A172 (cell line): Measurements from ENCODE around the gene EPRS1. TPM values are rescaled to one million over a fixed set of nuclear protein-coding genes. Genes with fewer than 3 reads are reported as not detected.
"Not testable (repeated sequence)": the region's sequence is repeated elsewhere in the genome, so short reads cannot be mapped to it uniquely, and the experiment has no call there.

ENCODE experiments used
- DNase-seq: peaks from one replicate; pipeline ENCODE4 v3.0.0-alpha.2; 2015; ENCODE audit warnings: low spot score
- total RNA-seq: library from RNA; depleted of rRNA; stranded (reverse); fragments of >200 nt; shearing (Covaris generic); gene quantifications from 2 replicates; pipeline ENCODE4 v1.2.3, GENCODE V29; 2014; rRNA removed

The EPRS1 gene
- total RNA-seq, 1 experiment from 2014 or later: 116 TPM

DNA sequence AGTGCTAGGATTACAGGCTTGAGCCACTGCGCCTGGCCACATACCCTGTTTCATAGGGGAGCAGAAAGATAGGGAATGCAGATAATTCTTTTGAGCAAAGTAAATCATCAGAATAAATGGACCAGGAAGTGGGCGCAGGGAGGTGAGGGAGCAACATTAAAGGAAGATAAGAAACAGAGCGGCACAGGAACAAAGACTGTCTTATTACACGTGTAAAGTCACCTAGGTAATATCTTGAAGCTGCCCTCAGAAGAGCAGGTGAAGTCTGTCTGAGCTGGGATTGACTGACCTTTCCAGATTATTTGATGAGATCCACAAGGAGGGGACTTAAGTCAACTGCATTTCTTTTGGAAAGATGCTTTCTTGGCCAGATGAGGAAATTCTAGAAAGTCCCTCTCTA lies 7.7 kb downstream of the EPRS1 start:
- no peak for DNase-seq

DNA sequence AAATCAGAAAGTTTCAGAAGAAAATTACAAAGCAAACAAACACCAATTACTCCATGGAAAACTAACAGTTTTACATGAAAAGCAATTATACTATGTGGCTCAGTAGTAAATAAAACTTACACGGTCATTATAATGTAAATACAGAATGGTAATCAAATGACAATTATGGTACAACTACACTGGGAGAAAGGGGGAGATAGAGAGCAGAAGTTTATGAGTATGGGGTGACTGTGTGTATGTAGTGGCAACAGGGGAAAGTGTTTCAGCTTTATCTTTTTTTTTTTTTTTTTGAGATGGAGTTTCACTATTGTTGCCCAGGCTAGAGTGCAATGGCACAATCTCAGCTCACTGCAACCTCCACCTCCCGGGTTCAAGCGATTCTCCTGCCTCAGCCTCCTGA lies 8.5 kb downstream of the EPRS1 start:
- not testable (repeated sequence) for DNase-seq

GRCh38 chr1:220032911-220033310 lies 13.4 kb downstream of the EPRS1 start:
- DNase-seq: no peak

- no peak for DNase-seq
Measured at GRCh38 chr1:220031287-220031686, 15.0 kb downstream of the EPRS1 start.

DNA sequence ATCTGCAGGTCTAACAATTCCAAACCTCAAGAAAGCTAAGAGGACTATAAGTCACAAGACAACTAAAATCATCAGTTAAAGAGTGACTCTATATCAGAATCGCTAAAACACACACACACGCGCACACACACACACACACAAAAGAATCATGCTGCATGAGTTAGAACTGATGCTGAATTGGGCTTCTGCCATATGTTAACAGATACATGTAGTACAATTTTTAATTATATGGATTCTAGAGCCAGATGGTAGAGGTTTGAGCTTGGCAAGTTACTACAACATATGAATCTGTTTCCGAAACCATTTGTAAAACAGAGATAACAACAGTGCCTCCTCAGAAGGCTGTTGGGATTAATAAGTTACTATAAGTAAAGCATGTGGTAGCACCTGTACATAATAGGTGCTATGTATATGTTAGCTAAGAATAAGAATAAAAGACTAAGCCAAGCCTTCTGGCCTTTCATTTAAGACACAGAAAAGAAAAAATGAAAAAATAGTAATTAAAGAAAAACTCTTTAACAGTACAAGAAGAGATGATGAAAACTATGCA lies 17.9 kb downstream of the EPRS1 start:
- DNase-seq: no peak

GRCh38 chr1:220019071-220019470 lies 27.2 kb downstream of the EPRS1 start:
- no peak for DNase-seq

DNA sequence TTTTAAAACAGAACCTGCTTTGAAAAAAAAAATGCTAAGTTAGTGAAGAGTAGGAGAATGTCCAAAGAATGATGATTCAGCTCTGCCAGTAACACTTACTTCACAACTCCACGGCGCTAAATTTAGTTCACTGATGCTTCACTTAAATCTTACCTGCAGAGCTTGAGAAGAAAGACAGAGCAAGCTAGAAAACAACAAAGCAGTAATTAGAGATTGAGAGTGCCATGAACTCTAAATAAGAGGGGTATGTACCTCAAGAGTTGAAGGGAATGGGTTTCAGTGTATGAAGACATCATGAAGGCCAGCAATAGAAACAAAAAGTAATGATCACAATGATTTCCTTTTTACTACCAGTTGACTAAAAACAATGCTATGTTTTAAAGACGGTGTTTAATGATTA lies 32.8 kb downstream of the EPRS1 start:
- peak; percentile 47 for DNase-seq

DNA sequence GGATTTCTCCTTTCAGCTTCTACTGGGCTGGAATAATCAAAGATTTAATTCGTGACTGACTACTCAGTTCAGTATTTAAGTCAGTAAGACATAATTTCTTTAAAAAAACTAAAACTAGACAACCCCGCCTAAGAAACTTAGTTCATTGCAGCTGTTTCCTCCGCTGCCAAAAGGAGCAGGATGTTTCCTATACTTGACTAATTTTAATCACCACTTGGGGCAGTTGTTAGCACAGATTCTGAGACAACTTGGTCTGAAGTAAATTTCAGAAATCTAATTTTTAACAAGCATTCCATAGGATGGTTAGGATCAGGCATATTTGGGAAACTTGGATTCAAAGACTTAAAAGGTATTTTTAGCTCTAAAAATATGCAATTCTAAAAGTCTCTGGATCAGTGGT lies 34.0 kb downstream of the EPRS1 start:
- no peak for DNase-seq

- DNase-seq: no peak
Measured at GRCh38 chr1:220011620-220012019, 34.7 kb downstream of the EPRS1 start.

DNA sequence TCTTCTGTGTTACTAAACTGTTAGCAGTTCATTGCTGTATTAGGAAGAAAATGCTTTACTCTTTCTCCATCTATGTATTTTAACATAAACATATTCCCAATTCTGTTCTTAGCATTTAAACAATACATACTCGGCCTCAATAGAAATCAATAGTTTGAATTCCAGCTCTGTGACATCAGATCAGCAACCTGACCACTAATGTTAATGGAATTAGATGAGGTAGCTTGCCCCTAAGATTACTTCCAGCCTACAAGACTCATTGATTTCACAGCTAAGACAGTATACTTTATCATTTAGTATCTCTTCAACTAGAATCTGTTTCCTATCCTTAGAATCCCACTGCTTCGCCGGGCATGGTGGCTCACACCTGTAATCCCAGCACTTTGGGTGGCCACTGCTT lies 38.9 kb downstream of the EPRS1 start:
- DNase-seq: no peak

DNA sequence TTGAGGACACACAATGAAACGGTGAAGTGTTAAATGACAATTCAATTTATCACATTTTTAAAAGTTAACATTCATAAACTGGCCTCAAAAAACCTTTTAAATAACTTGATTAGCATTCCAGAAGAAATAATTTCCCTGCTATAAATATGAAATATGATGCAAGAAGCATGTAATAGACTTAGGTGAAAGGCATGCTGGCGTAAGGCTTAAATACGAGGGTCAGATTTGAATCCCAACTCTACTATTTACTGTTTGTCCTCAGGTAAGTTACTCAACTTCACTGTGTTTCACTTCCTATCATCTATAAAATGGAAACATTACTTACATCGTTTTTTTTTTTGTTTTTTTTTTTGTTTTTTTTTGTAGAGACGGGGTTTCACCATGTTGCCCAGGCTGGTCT lies 40.8 kb downstream of the EPRS1 start:
- DNase-seq: no peak

DNA sequence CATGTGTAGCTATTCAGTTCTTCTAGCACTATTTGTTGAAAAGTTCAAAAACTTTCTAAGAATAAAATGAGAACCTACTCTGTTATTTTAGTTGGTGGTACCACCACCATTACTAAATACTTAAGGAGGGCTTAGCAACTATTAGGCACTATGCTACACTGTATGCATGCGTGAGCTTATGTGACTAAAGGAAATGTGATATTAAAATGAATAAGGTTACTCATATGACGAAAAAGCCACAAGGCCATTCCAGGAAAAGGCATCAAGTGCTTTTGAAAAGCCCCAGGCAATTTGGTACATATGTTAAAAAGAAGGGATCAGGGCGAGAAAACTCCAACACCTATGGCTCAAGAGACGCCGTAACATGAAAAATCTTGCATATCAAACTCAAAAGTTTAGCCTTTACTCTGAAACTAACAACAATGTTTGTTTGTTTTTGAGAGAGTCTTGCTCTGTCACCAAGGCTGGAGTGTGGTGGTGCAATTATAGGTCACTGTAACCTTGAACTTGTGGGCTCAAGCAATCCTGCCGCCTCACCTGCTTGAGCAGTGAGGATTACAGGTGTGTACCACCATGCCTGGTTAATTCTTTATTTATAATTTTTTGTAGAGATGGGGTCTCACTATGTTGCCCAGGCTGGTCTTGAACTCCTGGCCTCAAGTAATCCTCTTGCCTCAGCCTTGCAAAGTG lies 42.5 kb downstream of the EPRS1 start:
- no peak for DNase-seq

GRCh38 chr1:220003015-220003414 lies 43.3 kb downstream of the EPRS1 start:
- no peak for DNase-seq

DNA sequence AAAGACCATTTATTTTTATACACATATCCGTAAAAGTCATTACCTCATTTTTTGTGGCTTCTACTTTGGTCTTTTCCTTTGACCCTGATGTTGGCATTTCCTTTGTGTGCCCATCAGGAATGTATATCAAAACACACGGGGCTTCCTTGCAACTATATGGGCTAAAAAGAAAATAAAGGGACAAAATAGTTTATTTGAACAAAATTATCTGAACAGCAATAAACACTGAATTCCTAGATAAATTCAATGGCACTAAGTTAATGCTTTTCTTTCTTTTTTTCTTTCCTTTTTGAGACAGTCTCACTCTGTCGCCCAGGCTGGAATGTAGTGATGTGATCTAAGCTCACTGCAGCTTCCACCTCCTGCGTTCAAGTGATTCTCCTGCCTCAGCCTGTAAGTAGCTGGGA lies 45.2 kb downstream of the EPRS1 start:
- DNase-seq: peak; percentile 60

GRCh38 chr1:219999821-220000220 lies 46.5 kb downstream of the EPRS1 start:
- no peak for DNase-seq

Other genes starting within 250 kb of the EPRS1 start
- gene SLC30A10, start 117.9 kb downstream of the EPRS1 start, total RNA-seq: not detected in 2 replicates
- 58.3 and 67.1 TPM in 2 replicates for gene BPNT1, start 43.3 kb upstream of the EPRS1 start, total RNA-seq
- 152 and 176 TPM in 2 replicates for gene IARS2, start 47.6 kb upstream of the EPRS1 start, total RNA-seq
- gene RAB3GAP2, start 225.9 kb upstream of the EPRS1 start, total RNA-seq: 24.0 and 30.0 TPM in 2 replicates